Measurements from ENCODE around the gene ZNF488. TPM values are rescaled to one million over a fixed set of nuclear protein-coding genes. Genes with fewer than 3 reads are reported as not detected.
A peak's percentile ranks its signal among the peaks of the same experiment; 100 is the strongest.

Gene ZNF488
- total and polyA plus RNA-seq, 8 donors = 0.09 to 0.16 TPM; not detected in 6

- FAIRE-seq = no peak
- no peak for DNase-seq
- no peak overlapping the region for H3K27ac ChIP-seq
- ATAC-seq = peak in 1 of 4 donors; percentile 38
- intact Hi-C loops (cut with DNase I) = loop anchor here in 1 of 3 donors (10.0 kb wide), 1 partner anchor 292 kb away; no protein-coding TSS in a partner anchor
- no peaks in the 10 kb centered on the region for H3K36me3 ChIP-seq
- 70 to 75% methylated on average over 5 of the region's 5 CpGs for WGBS, 2 donors
- no peak overlapping the region for H3K4me3 ChIP-seq
- no peaks in the 10 kb centered on the region for H3K4me1 ChIP-seq
- no peak for TF ChIP-seq CTCF (IDR thresholded peaks at IDR 0.05)
- no peaks in the 10 kb centered on the region for H3K9me3 ChIP-seq
- H3K27me3 ChIP-seq = no peaks in the 10 kb centered on the region
These were observed 57.7 kb downstream of the ZNF488 start for GRCh38 chr10:47326306-47326926.

GRCh38 chr10:47325303-47326291, 58.5 kb downstream of the ZNF488 start:
- Histone ChIP-seq H3K36me3 (no peaks in the 10 kb centered on the region), H3K4me1 (no peaks in the 10 kb centered on the region), H3K27ac (no peak overlapping the region), H3K4me3 (no peak overlapping the region), H3K9me3 (no peaks in the 10 kb centered on the region), H3K27me3 (no peaks in the 10 kb centered on the region)
- no peak for TF ChIP-seq CTCF (IDR thresholded peaks at IDR 0.05)
- ATAC-seq (no peak), FAIRE-seq (no peak), DNase-seq (no peak)
- intact Hi-C loops (cut with DNase I) = loop anchor here in 1 of 3 donors (10.0 kb wide), 1 partner anchor 291 kb away; no protein-coding TSS in a partner anchor
- 86 to 91% methylated on average over 30 of the region's 30 CpGs for WGBS, 2 donors

- no peaks in the 10 kb centered on the region for H3K9me3 ChIP-seq
- ATAC-seq = peak in 3 of 4 donors; percentile 12 to 65 (median 39)
- TF ChIP-seq CTCF (IDR thresholded peaks at IDR 0.05) = no peak
- H3K4me1 ChIP-seq = no peaks in the 10 kb centered on the region
- FAIRE-seq = no peak
- 41 to 42% methylated on average over 5 of the region's 5 CpGs for WGBS, 2 donors
- H3K27me3 ChIP-seq = no peaks in the 10 kb centered on the region
- no peak for DNase-seq
- no peaks in the 10 kb centered on the region for H3K36me3 ChIP-seq
- no peak overlapping the region for H3K27ac ChIP-seq
- intact Hi-C loops (cut with DNase I) = loop anchor here in 1 of 3 donors (10.0 kb wide), 1 partner anchor 289 kb away; no protein-coding TSS in a partner anchor
- H3K4me3 ChIP-seq = no peak overlapping the region
These were observed 60.3 kb downstream of the ZNF488 start for GRCh38 chr10:47323636-47324296.

- no peaks in the 10 kb centered on the region for H3K36me3 ChIP-seq
- ATAC-seq (no peak), DNase-seq (no peak), FAIRE-seq (no peak)
- H3K9me3 ChIP-seq = no peaks in the 10 kb centered on the region
- WGBS, 2 donors = 58 to 65% methylated on average over 1 of the region's 1 CpG
- no peak for TF ChIP-seq CTCF (IDR thresholded peaks at IDR 0.05)
- intact Hi-C loops (cut with DNase I) = loop anchor here in 1 of 3 donors (10.0 kb wide), 1 partner anchor 288 kb away; no protein-coding TSS in a partner anchor
- no peaks in the 10 kb centered on the region for H3K27me3 ChIP-seq
- H3K4me1 ChIP-seq = no peaks in the 10 kb centered on the region
- H3K27ac ChIP-seq = no peak overlapping the region
- no peak overlapping the region for H3K4me3 ChIP-seq
These were observed 61.0 kb downstream of the ZNF488 start for GRCh38 chr10:47323087-47323486.
